LoVo (cell line): Measurements from ENCODE around the gene POU2AF2.
"Not testable (repeated sequence)": the region's sequence is repeated elsewhere in the genome, so short reads cannot be mapped to it uniquely, and the experiment has no call there.

Experiments
- DNase-seq: peaks from one replicate; pipeline ENCODE4 v3.0.0-alpha.2; 2016; ENCODE audit warnings: low spot score

POU2AF2 gene

GRCh38 chr11:111245425-111245824, at the start of gene POU2AF2:
POU2AF2 (plus strand) TSS chr11:111245725; CDS start chr11:111245854, 129 bp downstream.
- DNase-seq = no peak

- no peak for DNase-seq
These were observed 45.5 kb upstream of the POU2AF2 start for GRCh38 chr11:111200010-111200534.

- DNase-seq = no peak
These were observed 41.3 kb upstream of the POU2AF2 start for GRCh38 chr11:111204211-111204610.

GRCh38 chr11:111205632-111206385, 39.7 kb upstream of the POU2AF2 start:
- no peak for DNase-seq

- no peak for DNase-seq
These were observed 39.1 kb upstream of the POU2AF2 start for GRCh38 chr11:111206472-111206871.

- DNase-seq = no peak
These were observed 38.3 kb upstream of the POU2AF2 start for GRCh38 chr11:111207213-111207612.

- DNase-seq = no peak
These were observed 35.8 kb upstream of the POU2AF2 start for GRCh38 chr11:111209543-111210355.

GRCh38 chr11:111213256-111213655, 32.3 kb upstream of the POU2AF2 start:
- no peak for DNase-seq

- no peak for DNase-seq
These were observed 24.8 kb upstream of the POU2AF2 start for GRCh38 chr11:111220721-111221120.

- DNase-seq = no peak
These were observed 24.3 kb upstream of the POU2AF2 start for GRCh38 chr11:111221208-111221607.

- DNase-seq = not testable (repeated sequence)
These were observed 23.6 kb upstream of the POU2AF2 start for GRCh38 chr11:111221936-111222335.

- not testable (repeated sequence) for DNase-seq
These were observed 22.6 kb upstream of the POU2AF2 start for GRCh38 chr11:111222821-111223455.

GRCh38 chr11:111225881-111226280, 19.6 kb upstream of the POU2AF2 start:
- no peak for DNase-seq

GRCh38 chr11:111229604-111230003, 15.9 kb upstream of the POU2AF2 start:
- DNase-seq = no peak

- no peak for DNase-seq
These were observed 15.4 kb upstream of the POU2AF2 start for GRCh38 chr11:111230122-111230465.

GRCh38 chr11:111231836-111232235, 13.7 kb upstream of the POU2AF2 start:
- DNase-seq = no peak

- no peak for DNase-seq
These were observed 9.1 kb upstream of the POU2AF2 start for GRCh38 chr11:111236383-111236782.

GRCh38 chr11:111237926-111238325, 7.6 kb upstream of the POU2AF2 start:
- DNase-seq = no peak

GRCh38 chr11:111246956-111247355, 1.4 kb downstream of the POU2AF2 start:
- DNase-seq = no peak

- no peak for DNase-seq
These were observed 5.4 kb downstream of the POU2AF2 start for GRCh38 chr11:111250936-111251335.

GRCh38 chr11:111253131-111253530, 7.6 kb downstream of the POU2AF2 start:
- no peak for DNase-seq

- no peak for DNase-seq
These were observed 8.1 kb downstream of the POU2AF2 start for GRCh38 chr11:111253630-111254029.

- DNase-seq = no peak
These were observed 12.5 kb downstream of the POU2AF2 start for GRCh38 chr11:111258046-111258445.
